Activated CD4-positive, CD25-positive, alpha-beta regulatory T cell (primary cell): ENCODE results near the gene CENPB.

Experiments
- DNase-seq, 4 experiments: peaks; one replicate each; lab custom pipeline; 2025; lab: John Stamatoyannopoulos, UW

Gene CENPB

GRCh38 chr20:3788685-3789155 lies 2.2 kb upstream of the CENPB start:
- no peak for DNase-seq

- no peak for DNase-seq
Observed at GRCh38 chr20:3787324-3788014, 929 bp upstream of the CENPB start.

GRCh38 chr20:3786126-3786484 lies 435 bp downstream of the CENPB start:
- DNase-seq, result no peak

GRCh38 chr20:3785240-3786125 lies 1.1 kb downstream of the CENPB start:
- no peak for DNase-seq

- DNase-seq, result no peak
Observed at GRCh38 chr20:3784863-3785239, 1.7 kb downstream of the CENPB start.

GRCh38 chr20:3784216-3784853 lies 2.2 kb downstream of the CENPB start:
- DNase-seq, result no peak

- no peak for DNase-seq
Observed at GRCh38 chr20:3783511-3784195, 2.9 kb downstream of the CENPB start.

GRCh38 chr20:3783068-3783489 lies 3.5 kb downstream of the CENPB start:
- DNase-seq, result no peak

- DNase-seq, result no peak
Observed at GRCh38 chr20:3782597-3782996, 3.9 kb downstream of the CENPB start.

GRCh38 chr20:3781153-3781910 lies 5.2 kb downstream of the CENPB start, which contains the start of gene SPEF1:
Gene SPEF1, minus strand, starts transcription at chr20:3781448. Its CDS starts 161 bp downstream, at chr20:3781287.
- DNase-seq, result no peak

GRCh38 chr20:3778976-3779375 lies 7.6 kb downstream of the CENPB start:
- no peak for DNase-seq

GRCh38 chr20:3777716-3778629 lies 8.6 kb downstream of the CENPB start:
- DNase-seq, result no peak

- no peak for DNase-seq
Observed at GRCh38 chr20:3777381-3777715, 9.2 kb downstream of the CENPB start.

- no peak for DNase-seq
Observed at GRCh38 chr20:3775457-3776108, 11.0 kb downstream of the CENPB start.

- DNase-seq, result no peak
Observed at GRCh38 chr20:3771552-3772058, 14.9 kb downstream of the CENPB start.

GRCh38 chr20:3768342-3769130 lies 18.0 kb downstream of the CENPB start:
- peak; percentile 51 to 65 (median 61) for DNase-seq

- peak; percentile 92 to 96 (median 96) for DNase-seq
Observed at GRCh38 chr20:3767427-3768341, 18.9 kb downstream of the CENPB start, which contains the start of gene ADISSP. Gene ADISSP, minus strand, starts transcription at chr20:3767753. Its CDS starts 7,653 bp downstream, at chr20:3760100.

GRCh38 chr20:3767110-3767426 lies 19.5 kb downstream of the CENPB start:
- no peak for DNase-seq
